Activated naive CD8-positive, alpha-beta T cell (primary cell): Measurements from ENCODE around the gene RASA3.
A peak's percentile ranks its signal among the peaks of the same experiment; 100 is the strongest.

Experiments used
- H3K27ac Mint-ChIP-seq: one replicate; pipeline ENCODE4 v1.8.0; 2021; ENCODE audit warnings: mixed read lengths
- H3K27me3 Mint-ChIP-seq: one replicate; pipeline ENCODE4 v1.8.0; 2021; ENCODE audit warnings: mixed read lengths
- H3K36me3 Mint-ChIP-seq: one replicate; pipeline ENCODE4 v1.8.0; 2021; ENCODE audit warnings: mixed read lengths
- H3K4me1 Mint-ChIP-seq: one replicate; pipeline ENCODE4 v1.8.0; 2021; ENCODE audit warnings: low read depth, mixed read lengths
- H3K4me3 Mint-ChIP-seq: one replicate; pipeline ENCODE4 v1.8.0; 2021; ENCODE audit warnings: mild to moderate bottlenecking, mixed read lengths
- H3K9me3 Mint-ChIP-seq: one replicate; pipeline ENCODE4 v1.8.0; 2021; ENCODE audit warnings: low read depth, mixed read lengths

The RASA3 gene

GRCh38 chr13:113981194-113981605 is 151.2 kb downstream of the RASA3 start:
- Mint-ChIP-seq H3K9me3 (no peaks in the 10 kb centered on the region), H3K27me3 (no peaks in the 10 kb centered on the region), H3K4me3 (no peak overlapping the region), H3K27ac (no peak overlapping the region), H3K36me3 (peaks cover 7% of the 10 kb centered on the region), H3K4me1 (peaks cover 2% of the 10 kb centered on the region)

- no peaks in the 10 kb centered on the region for H3K27me3 Mint-ChIP-seq
- peaks cover 2% of the 10 kb centered on the region for H3K4me1 Mint-ChIP-seq
- H3K36me3 Mint-ChIP-seq = peaks cover 7% of the 10 kb centered on the region
- peak overlapping the region; percentile 68 for H3K27ac Mint-ChIP-seq
- no peaks in the 10 kb centered on the region for H3K9me3 Mint-ChIP-seq
- no peak overlapping the region for H3K4me3 Mint-ChIP-seq
Observed at GRCh38 chr13:113980489-113981064, 151.8 kb downstream of the RASA3 start.

- H3K4me3 Mint-ChIP-seq = no peak overlapping the region
- H3K27ac Mint-ChIP-seq = peak overlapping the region; percentile 68
- no peaks in the 10 kb centered on the region for H3K27me3 Mint-ChIP-seq
- H3K9me3 Mint-ChIP-seq = no peaks in the 10 kb centered on the region
- H3K4me1 Mint-ChIP-seq = peaks cover 2% of the 10 kb centered on the region
- H3K36me3 Mint-ChIP-seq = peaks cover 7% of the 10 kb centered on the region
Observed at GRCh38 chr13:113979791-113980471, 152.5 kb downstream of the RASA3 start.

GRCh38 chr13:113978741-113979481 is 153.5 kb downstream of the RASA3 start:
- H3K36me3 Mint-ChIP-seq = peaks cover 7% of the 10 kb centered on the region
- H3K27me3 Mint-ChIP-seq = no peaks in the 10 kb centered on the region
- H3K4me1 Mint-ChIP-seq = peaks cover 2% of the 10 kb centered on the region
- H3K4me3 Mint-ChIP-seq = no peak overlapping the region
- no peak overlapping the region for H3K27ac Mint-ChIP-seq
- no peaks in the 10 kb centered on the region for H3K9me3 Mint-ChIP-seq

GRCh38 chr13:113977976-113978375 is 154.4 kb downstream of the RASA3 start:
- Mint-ChIP-seq H3K9me3 (no peaks in the 10 kb centered on the region), H3K4me1 (peaks cover 2% of the 10 kb centered on the region), H3K4me3 (no peak overlapping the region), H3K36me3 (peaks cover 7% of the 10 kb centered on the region), H3K27ac (peak overlapping the region; percentile 28), H3K27me3 (no peaks in the 10 kb centered on the region)

- H3K36me3 Mint-ChIP-seq = peaks cover 7% of the 10 kb centered on the region
- H3K27ac Mint-ChIP-seq = peak overlapping the region; percentile 50
- H3K27me3 Mint-ChIP-seq = no peaks in the 10 kb centered on the region
Observed at GRCh38 chr13:113976711-113977684, 155.4 kb downstream of the RASA3 start.

GRCh38 chr13:113975416-113975815 is 157.0 kb downstream of the RASA3 start:
- peaks cover 7% of the 10 kb centered on the region for H3K36me3 Mint-ChIP-seq
- H3K27ac Mint-ChIP-seq = peak overlapping the region; percentile 41
- H3K4me1 Mint-ChIP-seq = peaks cover 2% of the 10 kb centered on the region
- H3K4me3 Mint-ChIP-seq = no peak overlapping the region
- no peaks in the 10 kb centered on the region for H3K27me3 Mint-ChIP-seq
- no peaks in the 10 kb centered on the region for H3K9me3 Mint-ChIP-seq

More at GRCh38 chr13:113976711-113977684, 155.4 kb downstream of the RASA3 start:
- no peak overlapping the region for H3K4me3 Mint-ChIP-seq
- no peaks in the 10 kb centered on the region for H3K9me3 Mint-ChIP-seq
- peaks cover 2% of the 10 kb centered on the region for H3K4me1 Mint-ChIP-seq

GRCh38 chr13:113974304-113975281 is 157.8 kb downstream of the RASA3 start:
- Mint-ChIP-seq H3K36me3 (peaks cover 2% of the 10 kb centered on the region), H3K9me3 (no peaks in the 10 kb centered on the region), H3K4me3 (no peak overlapping the region), H3K27me3 (no peaks in the 10 kb centered on the region), H3K4me1 (no peaks in the 10 kb centered on the region), H3K27ac (no peak overlapping the region)

GRCh38 chr13:113973218-113974164 is 158.9 kb downstream of the RASA3 start, which contains the start of gene C13orf46:
C13orf46 (minus strand) TSS chr13:113974076; CDS start chr13:113973997, 79 bp downstream.
- peaks cover 2% of the 10 kb centered on the region for H3K36me3 Mint-ChIP-seq

GRCh38 chr13:113972451-113973217 is 159.8 kb downstream of the RASA3 start:
- Mint-ChIP-seq H3K36me3 (no peaks in the 10 kb centered on the region), H3K9me3 (no peaks in the 10 kb centered on the region), H3K27me3 (no peaks in the 10 kb centered on the region), H3K27ac (peak overlapping the region; percentile 50), H3K4me3 (no peak overlapping the region), H3K4me1 (no peaks in the 10 kb centered on the region)

More at GRCh38 chr13:113973218-113974164, 158.9 kb downstream of the RASA3 start, which contains the start of gene C13orf46:
- Mint-ChIP-seq H3K27me3 (no peaks in the 10 kb centered on the region), H3K27ac (no peak within 1 kb of the TSS), H3K4me1 (no peaks in the 10 kb centered on the region), H3K4me3 (no peak within 1 kb of the TSS), H3K9me3 (no peaks in the 10 kb centered on the region)

GRCh38 chr13:113971471-113972231 is 160.8 kb downstream of the RASA3 start:
- Mint-ChIP-seq H3K4me3 (no peak overlapping the region), H3K9me3 (no peaks in the 10 kb centered on the region), H3K27ac (peak overlapping the region; percentile 50), H3K27me3 (no peaks in the 10 kb centered on the region), H3K36me3 (no peaks in the 10 kb centered on the region), H3K4me1 (no peaks in the 10 kb centered on the region)
